Mesendoderm (in vitro differentiated cells): ENCODE results near the gene KMT5B.
A peak's percentile ranks its signal among the peaks of the same experiment; 100 is the strongest.

Experiments
- DNase-seq: peaks from one replicate; pipeline ENCODE4 v3.0.0; 2013
- H2AK5ac ChIP-seq: 2 replicates; pipeline ENCODE4 v1.6.1; 2013; ENCODE audit warnings: low read length, inconsistent platforms
- H2BK120ac ChIP-seq: 2 replicates; pipeline ENCODE4 v1.6.1; 2013; ENCODE audit warnings: low read depth, mild to moderate bottlenecking, low read length, moderate library complexity, mixed read lengths
- H2BK15ac ChIP-seq: replicated peaks from 2 replicates; pipeline ENCODE4 v1.6.1; 2013; ENCODE audit warnings: low read depth, mild to moderate bottlenecking, moderate library complexity
- H2BK5ac ChIP-seq: 2 replicates; pipeline ENCODE4 v1.6.1; 2013; ENCODE audit warnings: low read length, inconsistent platforms
- H3K18ac ChIP-seq: 2 replicates; pipeline ENCODE4 v1.6.1; 2013; ENCODE audit warnings: mild to moderate bottlenecking, low read length, mixed read lengths
- H3K23ac ChIP-seq: one replicate; pipeline ENCODE4 v1.6.1; 2013; ENCODE audit warnings: low read length
- H3K27ac ChIP-seq: 2 replicates; pipeline ENCODE4 v1.5.1; 2013; ENCODE audit warnings: low read depth, mild to moderate bottlenecking, inconsistent platforms, low read length, moderate library complexity
- H3K27me3 ChIP-seq: 2 replicates; pipeline ENCODE4 v1.6.1; 2013; ENCODE audit warnings: low read length, control low read depth, mild to moderate bottlenecking, inconsistent platforms; ENCODE audit not compliant: insufficient read depth, poor library complexity
- H3K36me3 ChIP-seq: 2 replicates; pipeline ENCODE4 v1.6.1; 2013; ENCODE audit warnings: low read length, inconsistent platforms; ENCODE audit not compliant: control insufficient read depth, insufficient read depth
- H3K4ac ChIP-seq: one replicate; pipeline ENCODE4 v1.6.1; 2013; ENCODE audit warnings: low read depth, mild to moderate bottlenecking, low read length, moderate library complexity
- H3K4me1 ChIP-seq: 2 replicates; pipeline ENCODE4 v1.6.1; 2013; ENCODE audit warnings: low read depth, low read length, inconsistent platforms; ENCODE audit not compliant: control insufficient read depth
- H3K4me2 ChIP-seq: 2 replicates; pipeline ENCODE4 v1.6.1; 2013; ENCODE audit warnings: low read length
- H3K4me3 ChIP-seq: 2 replicates; pipeline ENCODE4 v1.5.1; 2013; ENCODE audit warnings: mild to moderate bottlenecking, low read length
- H3K56ac ChIP-seq: one replicate; pipeline ENCODE4 v1.6.1; 2013; ENCODE audit warnings: low read length
- H3K79me1 ChIP-seq: 2 replicates; pipeline ENCODE4 v1.6.1; 2013; ENCODE audit warnings: low read length, inconsistent platforms
- H3K79me2 ChIP-seq: 2 replicates; pipeline ENCODE4 v1.6.1; 2013; ENCODE audit warnings: mild to moderate bottlenecking, low read length; ENCODE audit not compliant: control insufficient read depth, insufficient read depth
- H3K9ac ChIP-seq: 2 replicates; pipeline ENCODE4 v1.6.1; 2013; ENCODE audit warnings: low read length, inconsistent platforms
- H4K5ac ChIP-seq: one replicate; pipeline ENCODE4 v1.6.1; 2013; ENCODE audit warnings: low read length
- H4K8ac ChIP-seq: one replicate; pipeline ENCODE4 v1.6.1; 2013; ENCODE audit warnings: low read depth, mild to moderate bottlenecking, control low read depth, low read length, moderate library complexity
- WGBS: extraction: QIAGEN DNeasy Blood & Tissue Kit; methylation state at CpG from one replicate; pipeline ENCODE4 v1.1.7; 2013; ENCODE audit warnings: low lambda C conversion rate, missing lambda C conversion rate; ENCODE audit not compliant: insufficient coverage; ENCODE audit errors: extremely low coverage; 5-methylcytosine and 5-hydroxymethylcytosine counted together

Gene KMT5B

GRCh38 chr11:68118706-68119448, 94.2 kb downstream of the KMT5B start:
- no peak overlapping the region for H2BK5ac ChIP-seq
- no peak overlapping the region for H4K8ac ChIP-seq
- peak overlapping the region; percentile 51 for H3K56ac ChIP-seq
- no CpG with 5 or more reads among the region's 4 CpGs for WGBS
- H3K4ac ChIP-seq, result no peak overlapping the region
- DNase-seq, result no peak
- H3K27me3 ChIP-seq, result no peaks in the 10 kb centered on the region
- peaks cover 1% of the 10 kb centered on the region for H3K79me1 ChIP-seq
- H3K23ac ChIP-seq, result no peak overlapping the region
- H3K4me2 ChIP-seq, result peak overlapping the region; percentile 34
- no peak overlapping the region for H2BK15ac ChIP-seq
- H3K9ac ChIP-seq, result peak overlapping the region; percentile 42
- no peak overlapping the region for H3K4me3 ChIP-seq
- no peak overlapping the region for H4K5ac ChIP-seq
- no peak overlapping the region for H2AK5ac ChIP-seq
- H3K79me2 ChIP-seq, result peaks cover 58% of the 10 kb centered on the region
- H3K18ac ChIP-seq, result no peak overlapping the region
- no peak overlapping the region for H2BK120ac ChIP-seq
- no peak overlapping the region for H3K27ac ChIP-seq
- no peaks in the 10 kb centered on the region for H3K36me3 ChIP-seq
- H3K4me1 ChIP-seq, result peaks cover 4% of the 10 kb centered on the region

DNA sequence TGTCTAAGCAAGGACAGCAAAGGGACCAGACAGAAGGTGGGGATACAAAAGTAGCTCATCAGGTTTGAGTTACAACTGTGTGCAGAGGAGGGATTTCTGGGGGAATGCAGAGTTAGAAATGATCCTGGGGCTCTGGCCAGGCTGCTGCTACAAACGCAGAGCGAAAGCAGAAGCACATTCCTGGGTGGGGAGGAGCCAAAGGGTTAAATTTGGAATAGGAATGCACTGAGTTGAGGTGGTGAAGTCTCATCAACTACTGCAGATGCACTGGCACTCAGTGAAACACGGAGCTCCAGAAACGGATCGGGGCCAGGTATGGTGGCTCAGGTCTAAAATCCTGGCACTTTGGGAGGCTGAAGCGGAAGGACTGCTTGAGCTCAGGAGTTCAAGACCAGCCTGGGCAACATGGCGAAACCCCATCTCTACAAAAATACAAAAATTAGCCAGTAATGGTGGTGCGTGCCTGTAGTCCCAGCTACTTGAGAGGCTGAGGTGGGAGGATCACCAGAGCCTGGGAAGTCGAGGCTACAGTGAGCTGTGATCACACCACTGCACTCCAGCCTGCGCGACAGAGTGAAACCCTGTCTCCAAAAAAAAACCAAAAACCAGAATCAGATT, 95.1 kb downstream of the KMT5B start:
- peak overlapping the region; percentile 2 for H3K9ac ChIP-seq
- H3K4me1 ChIP-seq, result peaks cover 4% of the 10 kb centered on the region
- peaks cover 61% of the 10 kb centered on the region for H3K79me2 ChIP-seq
- H3K4me3 ChIP-seq, result no peak overlapping the region
- H2BK5ac ChIP-seq, result no peak overlapping the region
- no peak overlapping the region for H3K27ac ChIP-seq
- peak overlapping the region; percentile 1 for H3K56ac ChIP-seq
- no peak overlapping the region for H4K8ac ChIP-seq
- peak overlapping the region; percentile 17 for H3K4ac ChIP-seq
- H3K27me3 ChIP-seq, result no peaks in the 10 kb centered on the region
- H2BK15ac ChIP-seq, result no peak overlapping the region
- H3K18ac ChIP-seq, result no peak overlapping the region
- no CpG with 5 or more reads among the region's 11 CpGs for WGBS
- H3K23ac ChIP-seq, result no peak overlapping the region
- peaks cover 1% of the 10 kb centered on the region for H3K79me1 ChIP-seq
- H4K5ac ChIP-seq, result no peak overlapping the region
- DNase-seq, result peak; percentile 87
- no peak overlapping the region for H3K4me2 ChIP-seq
- H2AK5ac ChIP-seq, result no peak overlapping the region
- H3K36me3 ChIP-seq, result no peaks in the 10 kb centered on the region
- H2BK120ac ChIP-seq, result no peak overlapping the region

GRCh38 chr11:68116974-68117373, 96.1 kb downstream of the KMT5B start:
- no peak overlapping the region for H2BK120ac ChIP-seq

DNA sequence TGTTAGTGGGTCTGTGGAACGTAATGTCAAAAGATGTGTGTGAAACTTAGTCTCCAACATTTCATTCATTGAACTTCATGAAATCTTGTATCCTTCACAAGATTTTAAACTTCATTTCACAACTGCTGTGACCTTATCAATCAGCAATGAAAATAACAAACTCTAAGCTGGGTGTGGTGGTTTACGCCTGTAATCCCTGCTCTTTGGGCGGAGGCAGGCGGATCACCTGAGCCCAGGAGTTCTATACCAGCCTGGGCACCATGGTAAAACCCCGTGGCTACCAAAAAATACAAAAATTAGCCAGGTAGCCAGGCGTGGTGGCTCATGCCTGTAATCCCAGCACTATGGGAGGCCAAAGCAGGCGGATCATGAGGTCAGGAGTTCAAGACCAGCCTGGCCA, 97.0 kb downstream of the KMT5B start:
- Histone ChIP-seq H3K56ac (no peak overlapping the region), H3K79me1 (peaks cover 1% of the 10 kb centered on the region), H3K23ac (no peak overlapping the region), H2AK5ac (no peak overlapping the region), H4K8ac (no peak overlapping the region), H4K5ac (no peak overlapping the region), H3K18ac (no peak overlapping the region), H3K27me3 (no peaks in the 10 kb centered on the region), H3K9ac (no peak overlapping the region), H2BK120ac (no peak overlapping the region), H3K4ac (no peak overlapping the region), H2BK15ac (no peak overlapping the region), H3K36me3 (no peaks in the 10 kb centered on the region), H3K4me3 (no peak overlapping the region), H3K4me1 (no peaks in the 10 kb centered on the region), H3K4me2 (no peak overlapping the region), H3K79me2 (peaks cover 70% of the 10 kb centered on the region), H2BK5ac (no peak overlapping the region), H3K27ac (no peak overlapping the region)
- no peak for DNase-seq
- whole genome bisulfite sequencing, result no CpG with 5 or more reads among the region's 7 CpGs

More at GRCh38 chr11:68116974-68117373, 96.1 kb downstream of the KMT5B start:
- no peaks in the 10 kb centered on the region for H3K27me3 ChIP-seq
- H2AK5ac ChIP-seq, result no peak overlapping the region
- no CpG with 5 or more reads among the region's 3 CpGs for WGBS
- no peak overlapping the region for H3K4me2 ChIP-seq
- no peak overlapping the region for H2BK15ac ChIP-seq
- peaks cover 1% of the 10 kb centered on the region for H3K79me1 ChIP-seq
- H3K9ac ChIP-seq, result no peak overlapping the region
- no peak overlapping the region for H4K8ac ChIP-seq
- peaks cover 1% of the 10 kb centered on the region for H3K4me1 ChIP-seq
- H3K27ac ChIP-seq, result no peak overlapping the region
- no peaks in the 10 kb centered on the region for H3K36me3 ChIP-seq
- no peak overlapping the region for H3K23ac ChIP-seq
- H3K4me3 ChIP-seq, result no peak overlapping the region
- no peak overlapping the region for H4K5ac ChIP-seq
- H3K18ac ChIP-seq, result no peak overlapping the region
- H2BK5ac ChIP-seq, result no peak overlapping the region
- no peak overlapping the region for H3K4ac ChIP-seq
- peaks cover 67% of the 10 kb centered on the region for H3K79me2 ChIP-seq
- H3K56ac ChIP-seq, result no peak overlapping the region
- DNase-seq, result no peak

- H2AK5ac ChIP-seq, result no peak overlapping the region
- no peak overlapping the region for H2BK15ac ChIP-seq
- no peak overlapping the region for H3K56ac ChIP-seq
- H2BK5ac ChIP-seq, result no peak overlapping the region
- H3K27me3 ChIP-seq, result no peaks in the 10 kb centered on the region
- no peak overlapping the region for H3K23ac ChIP-seq
- H3K79me1 ChIP-seq, result peaks cover 1% of the 10 kb centered on the region
- WGBS, result no CpG with 5 or more reads among the region's 1 CpG
- H2BK120ac ChIP-seq, result no peak overlapping the region
- H3K27ac ChIP-seq, result no peak overlapping the region
- H3K4me3 ChIP-seq, result no peak overlapping the region
- no peak overlapping the region for H4K8ac ChIP-seq
- H3K4ac ChIP-seq, result no peak overlapping the region
- no peak overlapping the region for H4K5ac ChIP-seq
- H3K79me2 ChIP-seq, result peaks cover 71% of the 10 kb centered on the region
- H3K4me2 ChIP-seq, result no peak overlapping the region
- no peak overlapping the region for H3K18ac ChIP-seq
- no peaks in the 10 kb centered on the region for H3K36me3 ChIP-seq
- no peak for DNase-seq
- no peaks in the 10 kb centered on the region for H3K4me1 ChIP-seq
- H3K9ac ChIP-seq, result no peak overlapping the region
Measured at GRCh38 chr11:68115285-68115684, 97.8 kb downstream of the KMT5B start.
